Measurements from ENCODE around the gene OPRL1.

The OPRL1 gene

GRCh38 chr20:64146301-64146935, 66.5 kb downstream of the OPRL1 start:
- peak; percentile 98 for DNase-seq

GRCh38 chr20:64146936-64147477, 67.1 kb downstream of the OPRL1 start:
- no peak for DNase-seq

- no peak for DNase-seq
These were observed 68.7 kb downstream of the OPRL1 start for GRCh38 chr20:64148581-64148980.

- DNase-seq = no peak
These were observed 69.3 kb downstream of the OPRL1 start for GRCh38 chr20:64149141-64149540.

- DNase-seq = no peak
These were observed 70.1 kb downstream of the OPRL1 start for GRCh38 chr20:64149809-64150560.

Data from NCI-H82 (cell line).